Upper lobe of left lung (tissue), 6 donors: ENCODE results near the gene ERCC6. TPM values are rescaled to one million over a fixed set of nuclear protein-coding genes. Genes with fewer than 3 reads are reported as not detected.

ENCODE experiments used
- ATAC-seq, 2 donors: fragments of 200-7000 bp; cut with Tn5 transposase; one replicate each; pipeline ENCODE4 v1.9.1; 2022; ENCODE audit warnings: mild to moderate bottlenecking in 2 of 2, moderate library complexity in 2 of 2; ENCODE audit not compliant: low FRiP score in 2 of 2
- DNase-seq, 2 donors: peaks; one replicate each; pipeline ENCODE4 v3.0.0-alpha.2; 2019 to 2020
- H3K27ac ChIP-seq, 4 donors: fragments of 200-600 bp; sonication (generic); one replicate each; pipeline ENCODE4 v1.5.1; 2016 to 2019
- H3K27me3 ChIP-seq, 4 donors: fragments of 200-600 bp; sonication (generic); one replicate each; pipeline ENCODE4 v1.5.1; 2017 to 2019
- H3K36me3 ChIP-seq, 4 donors: fragments of 200-600 bp; sonication (generic); one replicate each; pipeline ENCODE4 v1.5.1; 2016 to 2019
- H3K4me1 ChIP-seq, 4 donors: fragments of 200-600 bp; sonication (generic); one replicate each; pipeline ENCODE4 v1.5.1; 2018 to 2019
- H3K4me3 ChIP-seq, 4 donors: fragments of 200-600 bp; sonication (generic); one replicate each; pipeline ENCODE4 v1.5.1; 2017 to 2019; ENCODE audit warnings: mild to moderate bottlenecking in 2 of 4, moderate library complexity in 1 of 4
- H3K9me3 ChIP-seq, 4 donors: fragments of 200-600 bp; sonication (generic); one replicate each; pipeline ENCODE4 v1.5.1; 2018 to 2019
- EP300 ChIP-seq, 4 donors: sonication (generic); formaldehyde crosslinking; IDR thresholded peaks; one replicate each; pipeline ENCODE4 v1.5.1; 2017; ENCODE audit warnings: antibody characterized with exemption in 4 of 4, control low read depth in 2 of 4
- POLR2A ChIP-seq, 4 donors: fragments of 450-650 bp; IDR thresholded peaks; one replicate each; pipeline ENCODE4 v1.5.1; 2016 to 2017; ENCODE audit warnings: antibody characterized with exemption in 4 of 4, mild to moderate bottlenecking in 2 of 4
- POLR2AphosphoS5 ChIP-seq, 2 donors: sonication (generic); formaldehyde crosslinking; IDR thresholded peaks; one replicate each; pipeline ENCODE4 v1.5.1; 2017; ENCODE audit warnings: antibody characterized with exemption in 2 of 2
- WGBS, 2 donors: methylation state at CpG; one replicate each; pipeline ENCODE4 v1.1.5; 2017 to 2018; 5-methylcytosine and 5-hydroxymethylcytosine counted together
- total RNA-seq, 6 donors: library from RNA; depleted of rRNA in 4 of 6; stranded (reverse); fragments of >200 nt in 4 of 6; gene quantifications; one replicate each; pipeline versions ENCODE4 v1.1.0 to v1.2.1, GENCODE V29; 2016 to 2021
- TF ChIP-seq, protein P1 (sequence below), 6 experiments: fragments of 450-650 bp in 4 of 6; fragments of 200-600 bp in 2 of 6; sonication (generic) in 2 of 6; IDR thresholded peaks; one replicate each; pipeline ENCODE4 v1.5.1; 2016 to 2019; ENCODE audit warnings: antibody characterized with exemption in 6 of 6
- donor health status: DM: no; HTN: no; CAD: no; lungs with moderate emphysema.
- donor health status: DM: no; HTN: yes; CAD: no; lungs with severe emphysema.

The ERCC6 gene
- total RNA-seq, 6 donors from 2014 or later = 8.4 to 30.4 (median 23.3) TPM

DNA sequence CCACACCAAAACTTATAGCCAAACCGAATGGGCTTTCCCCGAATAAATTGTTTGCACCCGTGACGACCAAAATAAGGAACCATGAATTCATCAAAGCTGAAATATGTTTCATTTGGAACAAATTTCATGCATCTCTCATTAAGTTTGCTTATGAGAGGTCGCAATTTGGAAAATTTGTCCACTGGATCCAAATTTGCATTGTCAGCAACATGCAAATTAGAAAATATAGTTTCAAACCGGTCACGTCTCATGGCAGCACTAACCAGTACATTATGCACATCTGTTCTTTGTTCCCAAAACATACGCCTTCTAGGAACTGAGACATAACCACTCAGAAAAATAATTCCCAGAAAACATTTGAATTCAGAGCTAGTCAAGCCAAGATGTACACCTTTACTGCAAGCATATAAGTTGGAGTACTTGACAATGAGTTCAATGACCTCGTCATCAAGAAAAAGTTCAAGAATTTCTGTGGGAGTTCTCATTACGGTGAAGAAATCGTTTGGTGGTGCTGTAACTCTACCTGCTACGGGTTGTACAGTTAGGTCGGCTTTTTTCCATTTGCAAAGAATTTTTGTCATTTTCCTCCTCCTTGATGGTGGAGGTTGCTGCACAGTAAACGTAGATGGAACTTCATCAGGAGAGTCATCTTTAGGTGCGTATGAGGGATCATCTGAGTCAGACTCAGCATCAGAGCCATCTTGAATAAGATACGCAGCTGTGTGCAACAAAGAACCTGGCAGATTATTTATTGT, 22.5 kb downstream of the ERCC6 start:
- no peak overlapping the region for H3K27ac ChIP-seq
- 96% methylated on average over 16 of the region's 16 CpGs for WGBS, 2 donors
- ATAC-seq (no peak), DNase-seq (no peak)
- TF ChIP-seq EP300 (IDR thresholded peaks at IDR 0.05) (no peak), POLR2AphosphoS5 (IDR thresholded peaks at IDR 0.05) (no peak), POLR2A (IDR thresholded peaks at IDR 0.05) (no peak)
- TF ChIP-seq, protein P1, sequence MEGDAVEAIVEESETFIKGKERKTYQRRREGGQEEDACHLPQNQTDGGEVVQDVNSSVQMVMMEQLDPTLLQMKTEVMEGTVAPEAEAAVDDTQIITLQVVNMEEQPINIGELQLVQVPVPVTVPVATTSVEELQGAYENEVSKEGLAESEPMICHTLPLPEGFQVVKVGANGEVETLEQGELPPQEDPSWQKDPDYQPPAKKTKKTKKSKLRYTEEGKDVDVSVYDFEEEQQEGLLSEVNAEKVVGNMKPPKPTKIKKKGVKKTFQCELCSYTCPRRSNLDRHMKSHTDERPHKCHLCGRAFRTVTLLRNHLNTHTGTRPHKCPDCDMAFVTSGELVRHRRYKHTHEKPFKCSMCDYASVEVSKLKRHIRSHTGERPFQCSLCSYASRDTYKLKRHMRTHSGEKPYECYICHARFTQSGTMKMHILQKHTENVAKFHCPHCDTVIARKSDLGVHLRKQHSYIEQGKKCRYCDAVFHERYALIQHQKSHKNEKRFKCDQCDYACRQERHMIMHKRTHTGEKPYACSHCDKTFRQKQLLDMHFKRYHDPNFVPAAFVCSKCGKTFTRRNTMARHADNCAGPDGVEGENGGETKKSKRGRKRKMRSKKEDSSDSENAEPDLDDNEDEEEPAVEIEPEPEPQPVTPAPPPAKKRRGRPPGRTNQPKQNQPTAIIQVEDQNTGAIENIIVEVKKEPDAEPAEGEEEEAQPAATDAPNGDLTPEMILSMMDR (IDR thresholded peaks at IDR 0.05) = no peak
- H3K9me3 ChIP-seq = no peaks in the 10 kb centered on the region
- no peak overlapping the region for H3K4me3 ChIP-seq
- H3K27me3 ChIP-seq = no peaks in the 10 kb centered on the region
- peaks cover 0 to 8% (median 0%) of the 10 kb centered on the region in 4 donors for H3K4me1 ChIP-seq
- peaks cover 0 to 37% (median 9%) of the 10 kb centered on the region in 4 donors for H3K36me3 ChIP-seq

DNA sequence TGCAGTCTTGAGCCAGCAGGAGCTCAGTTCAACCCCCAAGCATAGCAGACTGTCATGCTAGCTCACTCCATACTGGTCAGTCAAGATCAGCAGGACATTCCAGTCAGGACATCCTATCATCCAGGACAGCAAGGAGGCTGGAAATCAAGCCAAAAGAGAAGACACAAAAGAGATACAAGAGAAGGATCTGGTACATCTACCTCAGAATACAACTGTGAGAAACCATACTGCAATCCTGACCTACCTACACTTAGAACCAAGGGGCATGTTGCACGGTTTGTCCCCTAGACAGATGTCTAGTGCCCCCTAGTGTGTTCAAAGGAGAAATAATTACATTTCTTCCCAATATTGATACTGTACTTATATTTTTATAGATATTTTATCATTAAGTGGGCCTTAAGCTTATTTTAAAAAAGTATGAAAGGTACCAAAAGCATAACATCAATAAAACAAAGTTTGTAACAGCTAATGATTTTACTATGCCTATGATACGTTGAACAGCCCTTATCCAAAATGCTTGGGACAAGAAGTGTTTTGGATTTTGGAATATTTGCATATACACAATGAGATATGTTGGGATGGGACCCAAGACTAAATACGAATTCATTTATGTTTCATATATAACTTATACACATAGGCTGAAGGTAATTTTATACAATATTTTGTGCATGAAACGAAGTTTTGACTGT, 26.7 kb downstream of the ERCC6 start:
- no peaks in the 10 kb centered on the region for H3K27me3 ChIP-seq
- peaks cover 0 to 21% (median 6%) of the 10 kb centered on the region in 4 donors for H3K36me3 ChIP-seq
- no peak for TF ChIP-seq EP300 (IDR thresholded peaks at IDR 0.05)
- TF ChIP-seq, protein P1 (IDR thresholded peaks at IDR 0.05) = peak in 4 of 6 experiments; percentile 30 to 50 (median 42)
- no peaks in the 10 kb centered on the region for H3K4me1 ChIP-seq
- H3K27ac ChIP-seq = no peak overlapping the region
- no peak overlapping the region for H3K4me3 ChIP-seq
- H3K9me3 ChIP-seq = no peaks in the 10 kb centered on the region
- WGBS, 2 donors = 64 to 72% methylated on average over 4 of the region's 4 CpGs
- DNase-seq (peak in 1 of 2 donors; percentile 25), ATAC-seq (peak in 1 of 2 donors; percentile 70)

DNA sequence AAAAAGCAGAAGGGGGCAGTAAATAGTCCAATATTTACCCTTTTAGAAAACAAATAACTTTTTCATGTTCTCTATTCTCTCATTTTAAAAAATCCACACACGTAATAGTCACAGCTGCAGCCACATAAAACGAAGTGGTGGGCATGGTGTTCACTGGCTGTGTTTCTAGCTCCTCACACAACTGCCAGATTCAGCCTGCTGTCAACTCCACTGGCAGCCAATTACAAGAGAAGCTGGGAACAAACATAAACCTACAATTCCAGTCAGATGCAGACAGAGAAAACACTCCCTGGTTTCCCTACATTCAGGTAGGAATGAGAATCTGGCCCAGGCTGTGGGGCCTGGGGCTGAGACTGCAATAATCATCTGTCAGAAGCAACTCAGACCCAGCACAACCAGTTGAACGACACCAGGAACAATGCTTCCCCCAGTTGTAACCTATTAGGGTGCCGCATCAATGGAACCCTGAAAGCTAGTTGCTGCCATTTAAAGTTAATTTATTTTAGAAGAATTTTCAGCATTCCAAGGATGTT, 29.1 kb downstream of the ERCC6 start:
- Histone ChIP-seq H3K9me3 (no peaks in the 10 kb centered on the region), H3K4me3 (no peak overlapping the region), H3K4me1 (no peaks in the 10 kb centered on the region), H3K27ac (no peak overlapping the region), H3K27me3 (no peaks in the 10 kb centered on the region), H3K36me3 (peaks cover 0 to 6% (median 0%) of the 10 kb centered on the region in 4 donors)
- TF ChIP-seq EP300 (IDR thresholded peaks at IDR 0.05) = no peak
- 90 to 92% methylated on average over 4 of the region's 4 CpGs for WGBS, 2 donors
- ATAC-seq (no peak), DNase-seq (no peak)

DNA sequence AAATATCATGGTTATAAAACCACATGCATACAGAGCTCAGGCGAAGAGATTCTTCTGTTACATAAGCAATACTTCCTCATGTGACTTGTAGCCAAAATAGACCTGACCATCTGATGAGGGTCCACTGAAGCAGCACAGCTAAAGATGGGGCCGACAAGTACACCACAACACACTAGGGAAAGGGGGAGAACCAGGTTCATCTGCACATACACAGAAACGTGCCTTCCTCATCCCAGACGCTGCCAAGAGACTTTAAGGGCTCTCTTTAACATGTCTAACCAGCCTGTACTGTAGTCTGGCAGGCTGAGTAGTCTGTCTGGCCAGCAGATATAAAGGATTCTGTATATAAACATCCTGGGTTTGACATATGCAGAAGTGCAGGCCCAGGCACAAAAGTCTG, 30.3 kb downstream of the ERCC6 start:
- Histone ChIP-seq H3K4me1 (no peaks in the 10 kb centered on the region), H3K9me3 (no peaks in the 10 kb centered on the region), H3K27ac (no peak overlapping the region), H3K27me3 (no peaks in the 10 kb centered on the region), H3K36me3 (peaks cover 0 to 6% (median 0%) of the 10 kb centered on the region in 4 donors), H3K4me3 (no peak overlapping the region)
- ATAC-seq = no peak
- no peak for TF ChIP-seq EP300 (IDR thresholded peaks at IDR 0.05)
- TF ChIP-seq POLR2A (IDR thresholded peaks at IDR 0.05) = no peak
- no peak for TF ChIP-seq POLR2AphosphoS5 (IDR thresholded peaks at IDR 0.05)
- TF ChIP-seq, protein P1 (IDR thresholded peaks at IDR 0.05) = no peak
- DNase-seq = no peak
- WGBS, 2 donors = 42 to 57% methylated on average over 4 of the region's 4 CpGs

DNA sequence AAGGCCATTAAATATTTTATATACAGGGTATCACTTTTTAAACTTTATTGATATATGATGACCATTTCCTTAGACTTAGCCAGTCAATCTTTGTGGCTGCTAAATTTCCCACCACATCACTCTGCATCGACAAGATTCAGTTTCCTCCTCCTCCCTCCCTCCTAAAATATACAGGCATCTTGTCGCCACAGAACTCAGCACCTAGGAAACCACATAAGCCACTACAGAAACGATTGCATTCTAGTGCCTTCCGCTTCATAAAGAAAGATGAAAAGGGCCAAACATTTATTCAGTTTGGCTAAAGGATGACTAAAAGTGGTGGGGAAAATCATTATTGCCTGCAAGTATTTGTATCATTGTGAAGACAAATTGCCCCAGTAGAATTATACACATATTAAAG, 30.7 kb downstream of the ERCC6 start:
- H3K36me3 ChIP-seq = peaks cover 0 to 6% (median 0%) of the 10 kb centered on the region in 4 donors
- ATAC-seq (no peak), DNase-seq (no peak)
- no peak overlapping the region for H3K4me3 ChIP-seq
- H3K9me3 ChIP-seq = no peaks in the 10 kb centered on the region
- H3K27ac ChIP-seq = no peak overlapping the region
- no peaks in the 10 kb centered on the region for H3K27me3 ChIP-seq
- no peaks in the 10 kb centered on the region for H3K4me1 ChIP-seq
- no peak for TF ChIP-seq POLR2AphosphoS5 (IDR thresholded peaks at IDR 0.05)
- TF ChIP-seq POLR2A (IDR thresholded peaks at IDR 0.05) = no peak
- TF ChIP-seq EP300 (IDR thresholded peaks at IDR 0.05) = no peak
- TF ChIP-seq, protein P1 (IDR thresholded peaks at IDR 0.05) = no peak
- WGBS, 2 donors = 42 to 51% methylated on average over 4 of the region's 4 CpGs
